Effector CD4-positive, alpha-beta T cell (primary cell): ENCODE measurements around the gene HS2ST1.

ENCODE experiments used
- DNase-seq: peaks from one replicate; pipeline ENCODE4 v3.0.0-alpha.2; 2020

HS2ST1 gene

DNA sequence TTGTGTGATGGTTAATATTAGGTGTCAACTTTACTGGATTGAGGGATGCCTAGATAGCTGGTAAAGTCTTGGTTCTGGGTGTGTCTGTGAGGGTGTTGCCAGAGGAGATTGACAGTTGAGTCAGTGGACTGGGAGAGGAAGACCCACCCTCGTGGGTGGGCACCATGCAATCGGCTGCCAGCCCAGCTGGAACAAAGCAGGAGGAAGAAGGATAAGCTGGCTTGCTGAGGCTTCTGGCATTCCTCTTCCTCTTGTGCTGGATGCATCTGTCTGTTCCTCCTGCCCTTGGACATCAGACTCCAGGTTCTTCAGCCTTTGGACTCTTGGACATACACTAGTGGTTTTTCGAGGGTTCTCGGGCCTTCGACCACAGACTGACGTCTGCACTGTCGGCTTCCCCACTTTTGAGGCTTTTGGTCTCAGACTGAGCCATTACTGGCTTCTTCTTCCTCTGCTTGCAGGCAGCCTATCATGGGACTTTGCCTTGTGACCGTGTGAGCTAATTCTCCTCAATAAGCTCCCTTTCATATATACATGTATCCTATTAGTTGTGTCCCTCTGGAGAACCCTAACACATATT, 230.0 kb downstream of the HS2ST1 start:
- DNase-seq = no peak

DNA sequence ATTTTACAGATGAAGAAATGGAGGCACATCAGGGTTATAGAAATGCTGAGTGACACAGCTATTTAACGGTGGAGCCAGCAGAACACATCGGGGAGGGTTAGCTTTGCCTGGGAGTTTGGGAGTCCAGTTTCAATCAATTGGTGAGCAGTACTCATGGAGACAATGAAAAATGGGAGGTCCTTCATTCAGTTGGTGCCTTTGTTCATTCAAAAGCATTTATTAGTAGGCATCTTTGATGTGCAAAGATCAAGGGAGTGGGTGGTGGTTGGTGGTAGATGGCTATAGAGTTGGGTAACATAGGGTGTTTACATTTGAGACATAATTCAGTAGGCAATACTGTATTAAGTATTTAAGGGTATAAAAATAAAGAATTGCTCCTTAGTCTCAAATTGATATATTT, 230.5 kb downstream of the HS2ST1 start:
- DNase-seq = no peak

DNA sequence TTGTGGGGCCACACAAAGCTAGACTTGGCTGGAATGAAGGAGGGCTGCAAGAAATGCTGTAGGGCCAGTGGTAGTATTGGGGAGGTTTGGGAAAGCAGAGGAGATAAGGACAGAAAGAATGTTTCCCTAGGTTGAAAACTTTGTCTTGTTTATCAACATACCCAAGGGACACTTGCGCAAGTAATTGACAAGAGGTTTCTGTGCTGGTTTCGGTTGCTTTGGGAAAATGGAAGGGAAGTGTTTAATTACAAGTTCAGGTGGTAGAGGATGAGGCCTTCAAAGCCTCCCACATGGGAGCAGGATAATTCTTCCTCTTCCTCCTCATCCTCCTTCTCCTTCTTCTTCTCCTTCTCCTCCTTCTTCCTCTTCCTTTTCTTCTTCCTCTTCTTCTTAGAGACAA, 232.1 kb downstream of the HS2ST1 start:
- DNase-seq = no peak

DNA sequence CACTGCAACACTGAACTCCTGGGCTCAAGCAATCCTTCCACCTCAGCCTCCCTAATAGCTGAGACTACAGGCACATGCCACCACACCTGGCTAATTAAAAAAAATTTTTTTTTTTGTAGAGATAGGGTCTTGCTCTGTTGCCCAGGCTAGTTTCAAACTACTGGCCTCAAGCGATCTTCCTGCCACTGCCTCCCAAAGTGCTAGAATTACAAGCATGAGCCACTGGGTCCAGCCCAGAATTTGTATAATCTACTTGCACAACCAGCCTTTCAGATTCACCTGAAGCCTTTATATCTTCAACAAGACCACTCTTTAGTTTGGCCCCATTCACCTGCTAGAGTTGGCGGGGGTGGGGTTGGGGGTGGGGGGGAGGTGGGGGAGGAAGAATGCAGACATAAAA, 232.6 kb downstream of the HS2ST1 start:
- no peak for DNase-seq

DNA sequence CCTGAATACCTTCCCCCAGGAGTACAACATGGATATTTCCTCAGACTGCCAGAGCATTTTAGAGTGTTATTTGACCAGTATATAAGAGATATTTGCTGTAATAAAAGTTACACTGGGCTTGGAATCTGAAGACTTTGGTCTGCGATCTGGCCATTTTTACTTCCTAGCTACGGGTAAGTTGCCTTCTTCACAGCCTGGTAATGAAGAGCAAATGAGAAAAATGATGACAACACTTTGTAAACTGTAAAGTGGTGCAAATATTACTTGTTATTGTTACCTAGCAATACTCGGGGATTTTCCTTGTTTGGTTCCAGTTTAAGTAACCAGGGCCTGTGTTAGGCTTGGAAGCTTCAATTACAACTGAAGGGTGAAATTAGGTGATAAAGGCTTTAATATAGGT, 233.4 kb downstream of the HS2ST1 start:
- no peak for DNase-seq

DNA sequence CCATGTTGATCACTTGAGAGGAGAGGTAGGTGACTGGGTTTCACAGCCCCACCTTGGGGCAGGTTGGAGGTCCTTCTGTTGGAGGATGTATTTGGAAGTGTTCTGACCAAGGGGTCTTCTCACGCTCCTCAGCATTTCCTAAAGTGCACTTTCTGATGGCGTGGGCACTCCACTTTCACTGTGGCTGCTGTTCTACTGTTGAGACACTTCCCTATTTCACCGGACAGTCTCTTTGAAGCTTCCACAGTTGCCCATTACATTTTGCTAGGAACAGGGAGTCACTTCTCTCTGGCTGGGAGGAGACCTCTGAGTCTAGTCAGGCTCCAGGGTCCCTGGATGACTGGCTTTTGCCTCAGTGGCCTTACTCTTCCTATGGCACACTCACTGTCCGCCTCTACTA, 234.2 kb downstream of the HS2ST1 start:
- no peak for DNase-seq

DNA sequence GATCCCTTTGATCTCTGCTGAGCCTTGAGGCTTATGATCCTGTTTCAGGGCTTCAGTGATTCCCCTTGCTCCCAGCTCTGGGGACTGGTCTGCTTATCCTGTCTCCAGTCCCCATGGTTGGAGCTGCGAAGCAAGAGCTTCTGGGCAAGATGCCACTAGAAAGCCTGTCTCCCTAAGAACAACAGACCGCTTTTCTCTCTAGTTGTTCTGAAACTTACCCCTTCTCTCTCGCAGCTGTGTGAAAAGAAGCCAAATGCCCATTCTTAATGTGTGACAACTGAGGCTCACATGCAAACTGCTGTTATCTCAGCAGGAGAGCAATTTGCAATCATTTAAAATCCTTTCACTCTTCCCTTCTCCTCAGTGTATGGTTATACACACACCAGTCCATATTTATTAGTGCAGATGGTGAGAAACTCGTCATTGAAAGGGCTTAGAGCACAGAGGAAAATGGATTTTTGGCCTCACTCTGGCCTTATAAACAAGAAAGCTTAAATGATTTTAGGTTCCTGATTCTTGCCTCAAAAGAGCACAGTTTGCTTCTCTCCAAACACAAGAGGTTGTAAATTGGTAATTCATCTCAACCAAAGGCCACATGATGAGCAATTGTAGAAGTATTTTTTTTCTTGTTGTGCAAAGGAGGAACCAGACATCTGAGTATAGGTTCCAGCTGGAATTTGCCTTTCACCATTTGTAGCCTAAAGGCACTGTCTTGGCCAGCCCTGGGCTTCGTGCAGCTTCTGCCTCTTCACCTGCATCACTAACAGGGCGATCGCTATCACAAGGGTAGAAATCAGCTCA, 235.0 kb downstream of the HS2ST1 start:
- DNase-seq = no peak

DNA sequence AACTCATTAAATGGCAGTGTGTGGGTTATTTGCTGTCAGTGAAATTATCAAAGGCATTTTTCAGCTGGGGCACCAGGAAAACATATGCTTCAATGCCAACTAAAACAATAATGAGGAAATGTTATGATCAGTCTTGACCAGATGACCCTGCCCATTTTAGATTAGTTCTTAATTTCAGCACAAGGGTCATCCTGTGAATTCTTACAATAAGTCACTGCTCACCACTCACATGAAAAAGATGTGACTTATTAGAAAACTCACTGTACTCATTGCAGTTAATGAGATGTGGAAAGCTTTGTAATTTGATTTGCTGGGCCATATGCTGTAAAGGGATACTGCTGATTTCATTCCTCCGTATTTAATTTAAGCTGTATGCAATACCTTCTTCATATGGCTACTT, 235.7 kb downstream of the HS2ST1 start:
- DNase-seq = no peak

DNA sequence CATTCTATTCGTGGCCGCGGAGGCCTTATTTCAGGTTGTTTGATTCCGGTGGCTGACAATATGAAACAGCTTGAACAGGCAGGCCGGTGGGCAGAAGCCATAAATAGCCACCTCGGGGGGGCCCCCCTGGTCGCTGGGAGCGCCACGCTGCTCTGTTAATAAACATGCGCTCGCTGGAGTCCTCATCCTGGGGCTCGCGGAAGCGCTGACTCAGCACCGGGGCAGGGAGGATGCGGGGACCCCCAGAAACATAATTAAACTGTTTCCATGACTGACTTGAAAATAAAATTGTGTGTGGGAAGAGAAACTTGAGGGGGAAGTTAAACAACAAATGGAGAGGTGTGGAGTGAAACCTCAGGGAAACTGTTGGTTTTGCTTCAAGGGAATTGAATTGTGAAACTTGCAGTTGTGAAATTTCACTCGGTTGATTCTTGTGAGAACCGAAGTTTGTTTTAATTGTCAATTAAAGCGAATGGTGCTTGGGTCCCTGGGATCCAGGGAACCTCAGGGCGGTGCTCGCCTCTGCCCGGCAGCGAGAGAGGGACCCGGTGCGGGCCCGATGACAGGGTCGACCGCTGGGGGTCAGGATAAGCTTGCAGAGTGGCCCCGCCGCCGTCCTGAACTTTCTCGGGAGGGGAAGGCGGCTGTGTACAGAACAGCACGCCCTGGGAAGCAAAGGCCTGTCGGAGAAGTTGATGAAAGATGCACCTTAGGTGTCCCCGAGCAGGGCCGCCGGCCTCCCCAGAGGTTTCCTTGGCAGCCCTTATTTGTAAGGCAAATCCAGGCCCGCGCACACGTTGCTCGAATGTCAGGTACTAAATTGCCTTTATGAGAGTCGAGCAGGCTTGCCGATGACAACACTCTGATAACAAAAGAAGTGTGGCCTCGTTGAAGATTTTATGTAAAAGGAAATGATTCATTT, 237.3 kb downstream of the HS2ST1 start:
- DNase-seq = no peak

DNA sequence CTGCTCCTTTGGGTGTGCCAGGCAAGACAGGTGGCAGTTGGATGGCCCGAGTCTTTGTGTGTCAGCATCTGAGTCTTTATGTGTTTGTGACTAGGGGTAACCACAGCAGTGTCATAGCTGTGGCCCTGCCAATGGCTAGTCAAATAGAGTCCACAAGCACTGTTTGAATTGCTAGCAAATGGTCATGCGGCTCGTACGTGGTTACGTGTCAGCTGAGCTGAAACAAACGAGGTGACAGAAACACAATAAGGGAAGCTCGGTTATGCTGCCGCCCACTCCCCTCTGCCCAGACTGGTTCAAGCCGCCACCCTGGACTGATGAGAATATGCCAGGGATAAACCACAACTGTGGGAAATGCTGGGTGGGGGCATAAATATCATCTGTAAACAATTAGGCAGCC, 239.9 kb downstream of the HS2ST1 start:
- no peak for DNase-seq

DNA sequence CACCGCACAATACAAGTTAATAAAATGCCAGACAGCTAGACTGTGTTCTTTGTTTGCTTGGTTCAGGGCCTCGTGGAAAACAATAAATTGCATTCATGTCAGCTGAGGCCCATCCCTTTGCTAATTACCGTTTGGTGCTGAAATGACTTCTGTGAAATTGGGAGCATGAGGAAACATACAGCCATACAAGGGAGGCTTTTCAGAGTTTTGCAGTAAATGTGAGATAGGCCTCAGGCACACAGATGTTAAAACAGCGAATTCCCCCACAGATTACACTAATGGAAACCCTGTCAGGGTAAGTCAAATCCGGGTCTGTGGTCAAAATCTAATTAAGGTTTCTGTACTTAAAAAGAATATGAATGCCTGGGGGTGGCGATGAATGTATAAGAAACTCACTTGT, 240.7 kb downstream of the HS2ST1 start:
- DNase-seq = no peak

DNA sequence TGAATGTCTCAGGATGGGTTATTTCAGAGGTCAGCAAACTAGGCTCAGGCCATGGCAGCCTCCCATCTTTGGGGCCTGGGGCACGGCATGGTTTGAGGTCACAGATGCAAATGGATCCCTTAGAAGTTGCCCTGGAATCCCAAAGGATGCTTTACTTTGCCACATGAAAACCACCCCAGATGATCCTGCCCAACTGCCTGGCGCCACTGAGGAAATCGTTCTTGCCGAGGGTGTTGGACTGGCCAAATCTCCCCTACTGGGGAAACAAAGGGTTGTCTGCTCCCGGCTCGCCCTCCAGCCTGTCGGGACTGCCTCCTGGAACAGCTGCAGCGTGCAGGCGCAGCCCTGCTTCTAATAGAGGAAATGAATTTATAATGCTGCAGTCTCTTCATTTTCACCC, 241.2 kb downstream of the HS2ST1 start:
- no peak for DNase-seq

DNA sequence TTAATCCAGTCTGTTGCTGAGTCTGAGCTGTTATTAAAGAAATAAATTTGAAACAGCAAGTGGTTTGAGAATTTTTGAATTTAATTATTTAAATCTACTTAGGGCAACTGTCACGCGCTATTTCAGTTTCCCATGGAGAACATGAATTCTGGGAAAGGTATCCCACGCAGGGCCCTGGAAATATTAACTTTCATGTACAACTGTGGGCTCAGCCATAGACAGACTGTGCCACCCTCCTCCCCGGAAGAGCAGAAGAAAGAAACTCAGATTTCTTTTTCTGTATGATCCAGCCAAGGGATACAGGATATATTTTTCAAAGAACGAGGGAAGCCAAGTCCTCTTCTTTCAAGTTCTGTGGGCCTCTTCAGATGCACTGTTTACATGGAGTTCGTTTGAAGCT, 241.7 kb downstream of the HS2ST1 start:
- DNase-seq = no peak

DNA sequence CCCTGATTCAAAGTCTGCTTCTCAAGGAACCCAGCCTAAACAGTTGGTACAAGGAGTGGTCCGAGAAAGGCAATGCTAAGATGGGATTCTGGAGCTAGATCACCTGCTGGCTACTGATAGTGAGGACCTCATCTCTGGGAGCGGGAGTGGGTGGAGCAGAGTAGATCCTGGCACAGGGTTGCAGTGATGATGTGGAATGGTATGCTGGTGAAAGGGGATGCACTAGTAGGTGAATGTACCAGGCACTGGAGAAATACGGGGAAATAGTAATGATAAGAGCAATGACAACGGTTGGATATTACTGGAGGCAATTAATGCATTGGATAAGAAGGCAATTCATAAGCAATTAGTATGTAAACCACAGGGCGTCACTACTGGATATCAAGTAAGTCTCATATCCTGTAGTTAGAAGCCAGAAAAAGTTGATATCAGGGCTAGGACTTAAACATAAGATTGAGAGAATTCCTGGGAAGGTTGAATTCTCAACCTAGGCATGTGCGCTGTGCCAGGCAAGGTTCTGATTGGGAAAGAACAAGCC, 245.0 kb downstream of the HS2ST1 start:
- DNase-seq = no peak
